Upper lobe of right lung (tissue), 1 donor: ENCODE data around the gene COBL. TPM values are rescaled to one million over a fixed set of nuclear protein-coding genes. Genes with fewer than 3 reads are reported as not detected.

ENCODE experiments used
- ATAC-seq: fragments of 200-7000 bp; cut with Tn5 transposase; one replicate; pipeline ENCODE4 v1.9.1; 2020; ENCODE audit warnings: mild to moderate bottlenecking, moderate library complexity
- DNase-seq: peaks from one replicate; pipeline ENCODE4 v3.0.0-alpha.2; 2020
- H3K27ac ChIP-seq: fragments of 200-600 bp; one replicate; pipeline ENCODE4 v1.8.0; 2022
- H3K27me3 ChIP-seq: fragments of 200-600 bp; one replicate; pipeline ENCODE4 v1.8.0; 2022; ENCODE audit warnings: mild to moderate bottlenecking
- H3K36me3 ChIP-seq: fragments of 200-600 bp; one replicate; pipeline ENCODE4 v1.8.0; 2022
- H3K4me1 ChIP-seq: fragments of 200-600 bp; one replicate; pipeline ENCODE4 v1.8.0; 2022
- H3K4me3 ChIP-seq: fragments of 200-600 bp; one replicate; pipeline ENCODE4 v1.8.0; 2022; ENCODE audit warnings: mild to moderate bottlenecking
- H3K9me3 ChIP-seq: fragments of 200-600 bp; one replicate; pipeline ENCODE4 v1.8.0; 2022
- CTCF ChIP-seq: fragments of 200-600 bp; IDR thresholded peaks from one replicate; pipeline ENCODE4 v1.8.0; 2022; ENCODE audit warnings: antibody characterized with exemption
- intact Hi-C: fragments of 100-400 bp; cut with DNase I; formaldehyde crosslinking; loops from one replicate; pipeline ENCODE4 v1.11.0; 2022
- total RNA-seq: library from RNA; stranded (reverse); fragmentation: NEBNext Ultra II Directional; extraction: Animal tissue kit (Norgen Biotek cat#: 25700); gene quantifications from one replicate; pipeline ENCODE4 v1.2.1, GENCODE V29; 2021
- donor health status: DM: no; HTN: yes; CAD: no; lungs with severe emphysema.

Gene COBL
- total RNA-seq, 1 donor from 2014 or later = 29.2 TPM

GRCh38 chr7:51276967-51277366 lies 39.6 kb downstream of the COBL start:
- no peaks in the 10 kb centered on the region for H3K4me1 ChIP-seq
- ATAC-seq = no peak
- H3K36me3 ChIP-seq = no peaks in the 10 kb centered on the region
- H3K27ac ChIP-seq = no peak overlapping the region
- peak; percentile 29 for DNase-seq
- intact Hi-C loops = no loop called here
- TF ChIP-seq CTCF = no peak
- H3K27me3 ChIP-seq = no peaks in the 10 kb centered on the region
- H3K4me3 ChIP-seq = no peak overlapping the region
- H3K9me3 ChIP-seq = no peaks in the 10 kb centered on the region

- Histone ChIP-seq H3K36me3 (no peaks in the 10 kb centered on the region), H3K4me1 (no peaks in the 10 kb centered on the region), H3K27me3 (no peaks in the 10 kb centered on the region), H3K27ac (no peak overlapping the region), H3K9me3 (no peaks in the 10 kb centered on the region), H3K4me3 (no peak overlapping the region)
- intact Hi-C loops = no loop called here
- no peak for TF ChIP-seq CTCF
- ATAC-seq (no peak), DNase-seq (peak; percentile 54)
Measured at GRCh38 chr7:51276091-51276605, 40.5 kb downstream of the COBL start.

- ATAC-seq (no peak), DNase-seq (peak; percentile 43)
- no peaks in the 10 kb centered on the region for H3K27me3 ChIP-seq
- no peak for TF ChIP-seq CTCF
- H3K4me3 ChIP-seq = no peak overlapping the region
- H3K4me1 ChIP-seq = no peaks in the 10 kb centered on the region
- no peaks in the 10 kb centered on the region for H3K36me3 ChIP-seq
- H3K9me3 ChIP-seq = no peaks in the 10 kb centered on the region
- intact Hi-C loops = no loop called here
- H3K27ac ChIP-seq = no peak overlapping the region
Measured at GRCh38 chr7:51275532-51275931, 41.1 kb downstream of the COBL start.

- Histone ChIP-seq H3K36me3 (no peaks in the 10 kb centered on the region), H3K27ac (no peak overlapping the region), H3K9me3 (no peaks in the 10 kb centered on the region), H3K27me3 (no peaks in the 10 kb centered on the region), H3K4me3 (no peak overlapping the region), H3K4me1 (no peaks in the 10 kb centered on the region)
- ATAC-seq (no peak), DNase-seq (peak; percentile 43)
- intact Hi-C loops = no loop called here
- no peak for TF ChIP-seq CTCF
Measured at GRCh38 chr7:51274955-51275354, 41.7 kb downstream of the COBL start.

- Histone ChIP-seq H3K4me1 (no peaks in the 10 kb centered on the region), H3K4me3 (no peak overlapping the region), H3K27me3 (no peaks in the 10 kb centered on the region), H3K27ac (no peak overlapping the region), H3K36me3 (no peaks in the 10 kb centered on the region), H3K9me3 (no peaks in the 10 kb centered on the region)
- intact Hi-C loops = no loop called here
- ATAC-seq (peak; percentile 8), DNase-seq (peak; percentile 56)
- TF ChIP-seq CTCF = no peak
Measured at GRCh38 chr7:51274001-51274400, 42.6 kb downstream of the COBL start.

- H3K4me3 ChIP-seq = no peak overlapping the region
- no peaks in the 10 kb centered on the region for H3K36me3 ChIP-seq
- ATAC-seq (no peak), DNase-seq (no peak)
- H3K9me3 ChIP-seq = no peaks in the 10 kb centered on the region
- no peaks in the 10 kb centered on the region for H3K27me3 ChIP-seq
- H3K4me1 ChIP-seq = no peaks in the 10 kb centered on the region
- no peak overlapping the region for H3K27ac ChIP-seq
- no peak for TF ChIP-seq CTCF
- intact Hi-C loops = no loop called here
Measured at GRCh38 chr7:51273360-51273759, 43.2 kb downstream of the COBL start.
